HepG2 (cell line): ENCODE results near the gene NRL. TPM values are rescaled to one million over a fixed set of nuclear protein-coding genes. Genes with fewer than 3 reads are reported as not detected.

ENCODE experiments used
- AGO2 ChIP-seq: fragments of 200-400 bp; formaldehyde crosslinking; optimal IDR thresholded peaks from 2 replicates; pipeline ENCODE3; 2017; ENCODE audit warnings: mild to moderate bottlenecking, low read depth, low read length, moderate library complexity
- PAWR ChIP-seq: sonication (generic); formaldehyde crosslinking; IDR thresholded peaks from 2 replicates; pipeline ENCODE4 v1.4.0; 2020; ENCODE audit warnings: missing genetic modification reagents, mild to moderate bottlenecking, borderline replicate concordance
- SIN3A ChIP-seq: IDR thresholded peaks from 2 replicates; pipeline ENCODE4 v1.6.1; 2011; ENCODE audit warnings: low read depth, mild to moderate bottlenecking, control low read depth, low read length, borderline replicate concordance
- SNAI1 ChIP-seq: sonication (generic); formaldehyde crosslinking; IDR thresholded peaks from 2 replicates; pipeline ENCODE4 v1.5.0; 2020; ENCODE audit warnings: mild to moderate bottlenecking, missing genetic modification reagents, borderline replicate concordance
- ZBTB26 ChIP-seq: IDR thresholded peaks from 2 replicates; pipeline ENCODE4 v1.6.1; 2016; ENCODE audit warnings: missing compliant biosample characterization, missing genetic modification reagents, borderline replicate concordance
- ZHX2 ChIP-seq, 2 experiments: sonication (generic) in 1 of 2; formaldehyde crosslinking in 1 of 2; IDR thresholded peaks; 2 replicates each; pipeline versions ENCODE4 v1.6.1 to v1.9.0; 2014 to 2022; ENCODE audit warnings: antibody characterized with exemption in 1 of 2, borderline replicate concordance in 1 of 2, inconsistent platforms in 1 of 2, low read depth in 1 of 2, missing genetic modification reagents in 1 of 2
- polyA plus RNA-seq, 8 experiments: library from polyadenylated mRNA; depleted of rRNA in 3 of 8; stranded (reverse) in 7 of 8; unstranded in 1 of 8; fragments of >200 nt; fragmentation: Illumina TruSeq in 4 of 8; extraction: Trizol in 4 of 8; gene quantifications; 2 replicates each; pipeline versions ENCODE4 v1.2.1 to v1.2.3, GENCODE V29; 2011 to 2016; ENCODE audit warnings: low read depth in 4 of 8, missing spikeins in 1 of 8, mixed read lengths in 1 of 8; ENCODE audit not compliant: insufficient read depth in 1 of 8
- total RNA-seq, 5 experiments: library from RNA; depleted of rRNA; stranded (reverse); fragments of >200 nt; fragmentation: Illumina TruSeq; extraction: Trizol; gene quantifications; 2 replicates each; pipeline ENCODE4 v1.2.3, GENCODE V29; 2016; ENCODE audit warnings: low read depth in 1 of 5

NRL gene
- total and polyA plus RNA-seq, 2 of the 13 experiments (the other 11 are each of a cell fraction or from before 2014, with no cell fraction given): 2.5 to 4.7 TPM

- TF ChIP-seq ZHX2 (IDR thresholded peaks at IDR 0.05; ENCODE audit: low read depth) (0 out of 2 replicates have a peak, but pooled peaks have one; percentile 7), ZHX2 (CRISPR knock-in tag; IDR thresholded peaks at IDR 0.05; ENCODE audit: borderline replicate concordance) (no peak), ZBTB26 (CRISPR knock-in tag) (no peak), SIN3A (0 out of 2 replicates have a peak, but pooled peaks have one; percentile 7), PAWR (CRISPR knock-in tag) (peak; percentile 27; the same call in 1 of the 2 replicates), SNAI1 (0 out of 2 replicates have a peak, but pooled peaks have one; percentile 8), AGO2 (peak; percentile 63)
Observed at GRCh38 chr14:24094841-24095270, 19.9 kb downstream of the NRL start (continued).
